ENCODE results near the gene CACHD1.
A peak's percentile ranks its signal among the peaks of the same experiment; 100 is the strongest.

Gene CACHD1

GRCh38 chr1:64469977-64470664 lies at the start of gene CACHD1:
TSS of gene CACHD1 (plus strand) at chr1:64470129. CDS start at chr1:64470745, 616 bp downstream.
- DNase-seq, result peak; percentile 79 to 84

- no peak for DNase-seq
Measured at GRCh38 chr1:64421377-64421776, 48.6 kb upstream of the CACHD1 start.

GRCh38 chr1:64423526-64423925 lies 46.4 kb upstream of the CACHD1 start:
- no peak for DNase-seq

- no peak for DNase-seq
Measured at GRCh38 chr1:64424412-64424811, 45.5 kb upstream of the CACHD1 start.

GRCh38 chr1:64425521-64425920 lies 44.4 kb upstream of the CACHD1 start:
- no peak for DNase-seq

- no peak for DNase-seq
Measured at GRCh38 chr1:64426681-64427080, 43.2 kb upstream of the CACHD1 start.

- DNase-seq, result no peak
Measured at GRCh38 chr1:64427879-64428278, 42.0 kb upstream of the CACHD1 start.

GRCh38 chr1:64433308-64433707 lies 36.6 kb upstream of the CACHD1 start:
- DNase-seq, result no peak

- no peak for DNase-seq
Measured at GRCh38 chr1:64433747-64434146, 36.2 kb upstream of the CACHD1 start.

GRCh38 chr1:64435000-64435399 lies 34.9 kb upstream of the CACHD1 start:
- no peak for DNase-seq

- no peak for DNase-seq
Measured at GRCh38 chr1:64437453-64437852, 32.5 kb upstream of the CACHD1 start.

GRCh38 chr1:64440183-64440826 lies 29.6 kb upstream of the CACHD1 start:
- DNase-seq, result no peak

GRCh38 chr1:64451440-64451839 lies 18.5 kb upstream of the CACHD1 start:
- no peak for DNase-seq

- no peak for DNase-seq
Measured at GRCh38 chr1:64453688-64454087, 16.2 kb upstream of the CACHD1 start.

- no peak for DNase-seq
Measured at GRCh38 chr1:64458915-64459314, 11.0 kb upstream of the CACHD1 start.

- DNase-seq, result no peak
Measured at GRCh38 chr1:64459743-64460142, 10.2 kb upstream of the CACHD1 start.

GRCh38 chr1:64466033-64466432 lies 3.9 kb upstream of the CACHD1 start:
- no peak for DNase-seq

- no peak for DNase-seq
Measured at GRCh38 chr1:64469116-64469976, 583 bp upstream of the CACHD1 start.

- peak; percentile 41 to 50 for DNase-seq
Measured at GRCh38 chr1:64470665-64471217, 812 bp downstream of the CACHD1 start.

- peak; percentile 42 to 51 for DNase-seq
Measured at GRCh38 chr1:64471218-64472039, 1.5 kb downstream of the CACHD1 start.

- DNase-seq, result no peak
Measured at GRCh38 chr1:64472040-64472376, 2.1 kb downstream of the CACHD1 start.

- DNase-seq, result no peak
Measured at GRCh38 chr1:64472805-64473204, 2.9 kb downstream of the CACHD1 start.

- no peak for DNase-seq
Measured at GRCh38 chr1:64473367-64473766, 3.4 kb downstream of the CACHD1 start.
